Epithelial cell of proximal tubule (primary cell): Measurements from ENCODE around the gene FXYD5. TPM values are rescaled to one million over a fixed set of nuclear protein-coding genes. Genes with fewer than 3 reads are reported as not detected.

ENCODE experiments used
- DNase-seq: peaks from one replicate; pipeline ENCODE4 v3.0.0-alpha.2; 2011; ENCODE audit warnings: low read depth
- H3K4me3 ChIP-seq: 2 replicates; pipeline ENCODE4 v1.5.1; 2011; ENCODE audit warnings: low read depth, mild to moderate bottlenecking, low read length
- total RNA-seq: library from RNA; depleted of rRNA; stranded (reverse); fragments of >200 nt; gene quantifications from 2 replicates; pipeline ENCODE4 v1.2.3, GENCODE V29; 2015
- TF ChIP-seq, protein P1 (sequence below): conservative IDR thresholded peaks from 2 replicates; pipeline ENCODE4 v1.5.1; 2012; ENCODE audit warnings: low read depth, mild to moderate bottlenecking, low read length

Gene FXYD5
- total RNA-seq, 1 donor from 2014 or later, result 107 TPM

DNA sequence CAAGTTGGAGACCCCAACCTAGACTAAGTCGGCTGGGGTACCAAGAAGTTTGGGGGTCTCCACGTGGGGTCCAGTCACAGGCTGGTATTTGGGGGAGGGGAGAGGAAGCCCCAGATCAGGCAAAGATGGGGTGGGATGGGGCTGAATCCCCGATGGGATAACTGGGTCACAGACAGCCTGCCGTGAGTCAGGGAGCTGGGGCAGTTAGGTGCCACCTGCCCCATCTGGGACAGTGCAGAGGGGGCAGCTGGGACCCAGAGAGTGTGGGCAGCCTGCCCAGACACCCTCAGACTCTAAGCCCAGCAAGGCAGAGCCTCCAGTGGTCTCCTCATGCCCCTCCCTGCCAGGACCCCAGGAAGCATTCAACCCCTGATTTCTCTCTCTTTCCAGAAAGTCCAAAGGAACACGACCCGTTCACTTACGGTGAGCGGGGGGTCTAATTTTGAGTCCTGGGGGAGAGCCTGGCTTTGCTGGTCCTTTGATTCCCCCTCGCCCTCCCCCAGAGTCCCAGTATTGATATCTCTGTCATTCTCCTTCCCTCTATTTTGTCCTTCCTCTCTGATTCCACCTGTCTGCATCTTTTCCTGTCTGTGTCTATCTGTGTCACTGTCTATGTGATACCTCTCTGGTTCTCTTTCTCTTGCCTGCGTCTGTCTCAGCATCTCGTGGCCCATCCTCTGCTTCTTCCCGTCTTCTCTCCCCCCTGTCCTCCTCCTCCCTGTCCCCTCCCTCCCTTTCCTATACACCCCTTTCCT is 14.2 kb upstream of the FXYD5 start:
- no peak overlapping the region for H3K4me3 ChIP-seq
- no peak for DNase-seq
- TF ChIP-seq, protein P1, sequence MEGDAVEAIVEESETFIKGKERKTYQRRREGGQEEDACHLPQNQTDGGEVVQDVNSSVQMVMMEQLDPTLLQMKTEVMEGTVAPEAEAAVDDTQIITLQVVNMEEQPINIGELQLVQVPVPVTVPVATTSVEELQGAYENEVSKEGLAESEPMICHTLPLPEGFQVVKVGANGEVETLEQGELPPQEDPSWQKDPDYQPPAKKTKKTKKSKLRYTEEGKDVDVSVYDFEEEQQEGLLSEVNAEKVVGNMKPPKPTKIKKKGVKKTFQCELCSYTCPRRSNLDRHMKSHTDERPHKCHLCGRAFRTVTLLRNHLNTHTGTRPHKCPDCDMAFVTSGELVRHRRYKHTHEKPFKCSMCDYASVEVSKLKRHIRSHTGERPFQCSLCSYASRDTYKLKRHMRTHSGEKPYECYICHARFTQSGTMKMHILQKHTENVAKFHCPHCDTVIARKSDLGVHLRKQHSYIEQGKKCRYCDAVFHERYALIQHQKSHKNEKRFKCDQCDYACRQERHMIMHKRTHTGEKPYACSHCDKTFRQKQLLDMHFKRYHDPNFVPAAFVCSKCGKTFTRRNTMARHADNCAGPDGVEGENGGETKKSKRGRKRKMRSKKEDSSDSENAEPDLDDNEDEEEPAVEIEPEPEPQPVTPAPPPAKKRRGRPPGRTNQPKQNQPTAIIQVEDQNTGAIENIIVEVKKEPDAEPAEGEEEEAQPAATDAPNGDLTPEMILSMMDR, result no peak

DNA sequence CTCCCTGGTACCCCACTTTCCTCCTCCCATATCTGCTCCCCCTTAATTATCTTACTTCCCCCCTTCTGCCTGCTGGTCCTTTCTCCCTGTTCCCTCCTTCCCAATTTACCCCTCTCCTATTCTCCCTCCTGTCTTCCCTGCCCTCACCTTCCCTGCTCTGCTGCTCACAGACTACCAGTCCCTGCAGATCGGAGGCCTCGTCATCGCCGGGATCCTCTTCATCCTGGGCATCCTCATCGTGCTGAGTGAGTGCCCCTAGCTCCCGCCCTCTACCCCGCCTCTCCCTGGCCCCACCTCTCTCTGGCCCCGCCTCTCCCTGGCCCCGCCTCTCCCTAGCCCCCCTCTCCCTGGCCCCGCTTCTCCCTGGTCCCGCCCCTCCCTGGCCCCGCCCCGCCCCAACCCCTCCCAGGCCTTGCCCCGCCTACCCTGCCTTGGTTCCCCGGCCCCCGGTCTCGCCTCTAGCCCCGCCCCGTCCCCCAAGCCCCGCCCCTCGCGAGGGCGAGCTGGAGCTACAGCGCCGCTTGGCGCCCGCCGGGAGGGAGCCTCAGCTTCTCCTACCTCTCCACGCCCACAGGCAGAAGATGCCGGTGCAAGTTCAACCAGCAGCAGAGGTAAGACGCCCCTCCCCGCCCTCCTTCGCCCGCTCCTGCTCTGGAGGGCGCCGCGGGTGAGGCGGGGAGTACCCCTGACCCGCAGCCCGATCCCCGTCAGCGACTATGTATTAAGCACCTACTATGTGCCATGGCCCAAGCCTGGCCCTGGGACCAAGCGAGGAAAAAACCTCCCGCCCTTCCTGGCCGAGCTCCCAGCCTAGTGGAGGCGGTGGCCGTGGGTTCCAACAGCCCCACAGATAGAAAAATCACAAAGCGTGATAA is 13.3 kb upstream of the FXYD5 start:
- H3K4me3 ChIP-seq, result no peak overlapping the region
- TF ChIP-seq, protein P1, result peak; percentile 46
- DNase-seq, result no peak

DNA sequence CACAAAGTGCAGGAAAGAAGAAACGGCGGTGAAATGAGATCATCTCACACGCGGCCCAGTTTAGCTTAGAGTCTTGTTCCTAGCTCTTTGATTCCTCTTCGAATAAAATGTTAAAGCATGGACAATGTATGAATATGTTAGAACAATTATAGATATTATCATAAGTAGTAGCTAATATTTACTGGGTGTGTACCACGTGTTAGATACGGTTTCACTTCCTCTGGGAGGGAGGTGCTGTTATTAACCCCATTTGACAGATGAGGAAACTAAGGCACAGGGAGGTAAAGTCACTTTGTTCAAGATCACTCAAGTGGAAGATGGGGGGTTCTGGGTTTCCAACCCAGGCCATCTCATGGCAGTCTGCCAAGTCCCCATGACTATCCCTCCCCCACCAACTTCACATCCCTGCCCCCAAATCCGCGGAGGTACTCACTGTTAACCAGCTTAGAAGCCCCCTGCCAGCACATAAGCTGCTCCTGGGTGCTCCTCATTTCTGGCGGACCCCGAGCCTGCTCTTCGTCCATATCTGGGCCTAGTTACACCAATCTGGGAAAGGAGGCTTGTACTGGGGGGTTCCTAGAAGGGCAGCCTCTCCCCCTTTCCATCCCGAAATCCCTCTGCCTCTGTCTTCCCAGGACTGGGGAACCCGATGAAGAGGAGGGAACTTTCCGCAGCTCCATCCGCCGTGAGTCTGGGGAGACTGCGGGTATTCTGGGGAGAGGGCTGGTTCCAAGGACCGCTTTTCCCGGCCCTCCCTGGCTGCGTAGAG is 12.5 kb upstream of the FXYD5 start:
- TF ChIP-seq, protein P1, result no peak
- no peak overlapping the region for H3K4me3 ChIP-seq
- no peak for DNase-seq

DNA sequence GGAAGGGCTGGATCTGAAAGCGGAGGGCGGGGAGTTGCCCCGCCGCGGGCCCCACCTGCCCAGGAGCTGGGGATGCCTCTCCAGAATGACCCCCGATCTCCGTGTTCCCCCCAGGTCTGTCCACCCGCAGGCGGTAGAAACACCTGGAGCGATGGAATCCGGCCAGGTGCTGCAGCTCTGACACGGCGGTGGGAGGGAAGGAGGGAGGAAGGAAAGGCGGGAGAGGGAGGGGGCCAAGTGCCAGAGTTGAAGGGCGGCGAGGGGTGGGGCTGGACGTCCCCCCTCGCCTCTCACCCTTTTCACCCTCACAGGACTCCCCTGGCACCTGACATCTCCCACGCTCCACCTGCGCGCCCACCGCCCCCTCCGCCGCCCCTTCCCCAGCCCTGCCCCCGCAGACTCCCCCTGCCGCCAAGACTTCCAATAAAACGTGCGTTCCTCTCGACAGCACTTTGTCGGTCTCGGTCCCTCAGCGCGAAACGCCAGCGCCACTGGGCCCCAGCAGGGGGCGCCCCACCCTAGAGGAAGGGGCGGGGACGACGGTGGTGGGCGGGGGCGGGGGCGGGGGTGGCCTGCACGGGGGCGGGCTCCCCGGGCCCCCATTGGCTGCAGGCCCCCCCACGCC is 11.8 kb upstream of the FXYD5 start:
- DNase-seq, result no peak
- H3K4me3 ChIP-seq, result no peak overlapping the region
- TF ChIP-seq, protein P1, result peak; percentile 53

DNA sequence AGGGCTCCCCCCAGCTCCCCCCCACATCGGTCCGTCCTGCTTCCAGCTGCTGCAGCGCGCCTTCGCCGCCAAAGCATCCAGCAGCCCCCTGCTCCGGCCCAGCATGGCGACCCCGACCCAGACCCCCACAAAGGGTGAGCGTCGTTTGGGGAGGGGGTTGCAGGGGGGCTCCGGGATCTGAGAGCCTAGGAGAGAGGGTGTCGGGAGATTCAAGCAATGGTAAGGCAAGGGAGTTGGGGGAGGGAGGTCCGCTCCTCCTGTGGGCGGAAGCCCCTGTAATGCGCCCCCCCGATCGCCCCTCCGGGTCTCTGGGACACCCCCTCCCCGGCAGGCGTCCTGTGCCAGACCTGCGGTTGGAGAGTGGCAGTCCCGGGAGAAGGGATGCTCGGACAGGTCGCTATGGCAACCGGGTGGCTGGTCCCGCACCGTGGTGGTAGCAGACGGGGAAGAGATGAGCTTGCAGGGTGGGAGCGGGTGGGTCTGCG is 11.3 kb upstream of the FXYD5 start, which contains the start of gene FXYD7:
TSS of gene FXYD7 (plus strand) at position 25 of the 485 bp plus-strand sequence. CDS start at position 104, 79 bp downstream.
- no peak within 1 kb of the TSS for H3K4me3 ChIP-seq
- TF ChIP-seq, protein P1, result no peak
- no peak for DNase-seq

DNA sequence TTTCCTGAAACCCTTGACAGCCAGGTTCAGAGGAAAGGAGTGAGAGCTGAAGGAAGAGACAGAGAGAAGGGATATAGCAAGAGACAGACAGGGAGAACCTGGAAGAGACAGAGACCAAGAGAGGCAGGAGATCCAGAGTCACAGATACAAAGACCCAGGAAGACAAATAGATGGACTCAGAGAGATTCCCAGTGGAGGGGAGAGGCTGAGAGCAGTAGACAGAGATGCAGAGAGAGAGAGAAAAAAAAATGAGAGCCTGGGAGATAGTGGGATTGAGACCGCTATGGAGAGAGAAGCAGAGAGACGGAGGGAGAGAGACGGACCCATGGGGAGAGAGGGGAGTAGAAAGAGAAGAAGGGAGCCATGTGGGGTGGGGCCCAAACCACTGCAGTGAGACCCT is 10.7 kb upstream of the FXYD5 start:
- TF ChIP-seq, protein P1, result no peak
- DNase-seq, result no peak

More for the DNA sequence above, 10.7 kb upstream of the FXYD5 start:
- H3K4me3 ChIP-seq, result no peak overlapping the region
